IMR-90 (cell line): ENCODE measurements around the gene BCL2. TPM values are rescaled to one million over a fixed set of nuclear protein-coding genes. Genes with fewer than 3 reads are reported as not detected.

Source experiments
- ATAC-seq: fragments of 200-7000 bp; cut with Tn5 transposase; 2 replicates; pipeline ENCODE4 v1.9.1; 2020; ENCODE audit warnings: low read depth, mild to moderate bottlenecking, moderate library complexity
- BruUV-seq: library from RNA; stranded (reverse); fragments of 400-500 nt; replicated peaks from 2 replicates; lab custom pipeline; 2021; lab: Mats Ljungman, UMichigan
- CTCF ChIA-PET: fragments of 300-600 bp; formaldehyde crosslinking; extraction: SDS; loops from one replicate; lab custom pipeline; 2021; ENCODE audit warnings: antibody characterized with exemption; lab: Yijun Ruan, JAX
- POLR2A ChIA-PET: fragments of 300-600 bp; sonication (Branson Sonifier 250); formaldehyde crosslinking; loops from one replicate; lab custom pipeline; 2022; ENCODE audit warnings: antibody characterized with exemption; ENCODE audit not compliant: unreplicated experiment; lab: Charles Lee
- DNase-seq: peaks from one replicate; pipeline ENCODE4 v3.0.0; 2013
- H2AFZ ChIP-seq: replicated peaks from 2 replicates; pipeline ENCODE3; 2013; ENCODE audit warnings: low read length, mild to moderate bottlenecking; ENCODE audit not compliant: poor library complexity
- H2AK5ac ChIP-seq: 2 replicates; pipeline ENCODE4 v1.6.1; 2013; ENCODE audit warnings: low read depth, low read length, inconsistent platforms
- H2AK9ac ChIP-seq: replicated peaks from 2 replicates; pipeline ENCODE3; 2013; ENCODE audit warnings: mild to moderate bottlenecking, low read depth, low read length, moderate library complexity; ENCODE audit not compliant: poor library complexity
- H2BK120ac ChIP-seq: 2 replicates; pipeline ENCODE4 v1.6.1; 2013; ENCODE audit warnings: low read depth, low read length, inconsistent platforms
- H2BK15ac ChIP-seq: 3 replicates; pipeline ENCODE4 v1.6.1; 2013; ENCODE audit warnings: low read depth, low read length, inconsistent platforms
- H2BK20ac ChIP-seq: 2 replicates; pipeline ENCODE4 v1.6.1; 2013; ENCODE audit warnings: low read depth, mild to moderate bottlenecking, inconsistent platforms, low read length, moderate library complexity
- H2BK5ac ChIP-seq: 2 replicates; pipeline ENCODE4 v1.6.1; 2013; ENCODE audit warnings: mild to moderate bottlenecking, low read depth, low read length, inconsistent platforms; ENCODE audit not compliant: poor library complexity, severe bottlenecking
- H3K14ac ChIP-seq: replicated peaks from 2 replicates; pipeline ENCODE4 v1.6.1; 2013; ENCODE audit warnings: low read depth, low read length, inconsistent platforms
- H3K18ac ChIP-seq: 2 replicates; pipeline ENCODE4 v1.6.1; 2013; ENCODE audit warnings: low read depth, low read length, control low read depth
- H3K23ac ChIP-seq: 2 replicates; pipeline ENCODE4 v1.6.1; 2013; ENCODE audit warnings: low read depth, low read length, inconsistent platforms
- H3K27ac ChIP-seq: 2 replicates; pipeline ENCODE4 v1.5.1; 2013; ENCODE audit warnings: mild to moderate bottlenecking, control low read depth, low read length; ENCODE audit not compliant: insufficient read depth
- H3K27me3 ChIP-seq: 2 replicates; pipeline ENCODE4 v1.6.1; 2013; ENCODE audit warnings: low read length; ENCODE audit not compliant: control insufficient read depth, insufficient read depth
- H3K36me3 ChIP-seq: 2 replicates; pipeline ENCODE4 v1.6.1; 2013; ENCODE audit warnings: low read length, mixed read lengths; ENCODE audit not compliant: control insufficient read depth, insufficient read depth
- H3K4ac ChIP-seq: 2 replicates; pipeline ENCODE4 v1.6.1; 2013; ENCODE audit warnings: low read depth, low read length, inconsistent platforms
- H3K4me1 ChIP-seq: 2 replicates; pipeline ENCODE4 v1.6.1; 2013; ENCODE audit warnings: low read length, mixed read lengths; ENCODE audit not compliant: control insufficient read depth, insufficient read depth
- H3K4me2 ChIP-seq: 2 replicates; pipeline ENCODE4 v1.6.1; 2013; ENCODE audit warnings: low read depth, mild to moderate bottlenecking, control low read depth, low read length, moderate library complexity
- H3K4me3 ChIP-seq: 2 replicates; pipeline ENCODE4 v1.5.1; 2013; ENCODE audit warnings: low read depth, mild to moderate bottlenecking, control low read depth, low read length, moderate library complexity; ENCODE audit not compliant: insufficient read depth
- H3K56ac ChIP-seq: 2 replicates; pipeline ENCODE4 v1.6.1; 2013; ENCODE audit warnings: low read length, inconsistent platforms; ENCODE audit not compliant: insufficient read depth; ENCODE audit errors: extremely low read depth
- H3K79me1 ChIP-seq, 2 experiments: 2 replicates each; pipeline ENCODE4 v1.6.1; 2013; ENCODE audit warnings: low read length in 2 of 2, inconsistent platforms in 1 of 2, low read depth in 1 of 2
- H3K9ac ChIP-seq: 2 replicates; pipeline ENCODE4 v1.6.1; 2013; ENCODE audit warnings: low read depth, low read length, control low read depth
- H3K9me1 ChIP-seq: 2 replicates; pipeline ENCODE4 v1.6.1; 2013; ENCODE audit warnings: low read length, inconsistent platforms; ENCODE audit not compliant: insufficient read depth
- H3K9me3 ChIP-seq: 2 replicates; pipeline ENCODE4 v1.6.1; 2013; ENCODE audit warnings: low read length; ENCODE audit not compliant: control insufficient read depth, insufficient read depth
- H4K20me1 ChIP-seq: 2 replicates; pipeline ENCODE4 v1.6.1; 2013; ENCODE audit warnings: low read length, inconsistent platforms; ENCODE audit not compliant: insufficient read depth
- H4K5ac ChIP-seq: 2 replicates; pipeline ENCODE4 v1.6.1; 2013; ENCODE audit warnings: mild to moderate bottlenecking, low read depth, low read length, control low read depth
- H4K8ac ChIP-seq, 2 experiments: 2 replicates each; pipeline ENCODE4 v1.6.1; 2013; ENCODE audit warnings: low read depth in 2 of 2, low read length in 2 of 2, control low read depth in 1 of 2, inconsistent platforms in 1 of 2
- H4K91ac ChIP-seq: 2 replicates; pipeline ENCODE4 v1.6.1; 2013; ENCODE audit warnings: low read depth, low read length, inconsistent platforms; ENCODE audit not compliant: insufficient read depth
- BHLHE40 ChIP-seq: fragments of 150-350 bp; IDR thresholded peaks from 2 replicates; pipeline ENCODE4 v1.6.1; 2016; ENCODE audit warnings: mild to moderate bottlenecking, low read depth, low read length
- CEBPB ChIP-seq: IDR thresholded peaks from 2 replicates; pipeline ENCODE4 v1.6.1; 2012; ENCODE audit warnings: low read depth, low read length, improper control_type of control experiment
- CHD1 ChIP-seq: IDR thresholded peaks from 2 replicates; pipeline ENCODE4 v1.6.1; 2012; ENCODE audit warnings: low read depth, low read length, improper control_type of control experiment
- CTCF ChIP-seq: conservative IDR thresholded peaks from 2 replicates; pipeline ENCODE4 v1.5.1; 2012; ENCODE audit warnings: mild to moderate bottlenecking, low read depth, low read length, improper control_type of control experiment
- MAFK ChIP-seq: IDR thresholded peaks from 2 replicates; pipeline ENCODE4 v1.6.1; 2012; ENCODE audit warnings: low read depth, low read length, improper control_type of control experiment
- MAZ ChIP-seq: IDR thresholded peaks from 2 replicates; pipeline ENCODE4 v1.6.1; 2012; ENCODE audit warnings: low read depth, mild to moderate bottlenecking, low read length, improper control_type of control experiment, moderate library complexity, borderline replicate concordance
- MXI1 ChIP-seq: IDR thresholded peaks from 2 replicates; pipeline ENCODE4 v1.6.1; 2012; ENCODE audit warnings: low read depth, mild to moderate bottlenecking, low read length, moderate library complexity, borderline replicate concordance
- NFE2L2 ChIP-seq: fragments of 150-350 bp; IDR thresholded peaks from 2 replicates; pipeline ENCODE4 v1.6.1; 2016; ENCODE audit warnings: low read depth, mild to moderate bottlenecking, low read length
- POLR2A ChIP-seq: IDR thresholded peaks from 2 replicates; pipeline ENCODE4 v1.6.1; 2012; ENCODE audit warnings: mild to moderate bottlenecking, low read depth, low read length
- RAD21 ChIP-seq: IDR thresholded peaks from 2 replicates; pipeline ENCODE4 v1.6.1; 2012; ENCODE audit warnings: low read length, improper control_type of control experiment
- RCOR1 ChIP-seq: IDR thresholded peaks from 2 replicates; pipeline ENCODE4 v1.6.1; 2012; ENCODE audit warnings: mild to moderate bottlenecking, low read length, improper control_type of control experiment; ENCODE audit not compliant: insufficient replicate concordance
- RFX5 ChIP-seq: IDR thresholded peaks from 2 replicates; pipeline ENCODE4 v1.8.0; 2012; ENCODE audit warnings: low read depth, mild to moderate bottlenecking, low read length, moderate library complexity
- SMC3 ChIP-seq: fragments of 150-350 bp; IDR thresholded peaks from 2 replicates; pipeline ENCODE4 v1.6.1; 2016; ENCODE audit warnings: low read depth, mild to moderate bottlenecking, antibody characterized with exemption, low read length, moderate library complexity
- WGBS, 2 experiments: methylation state at CpG; one replicate each; pipeline versions ENCODE4 v1.1.5 to v1.1.7; 2013; ENCODE audit warnings: missing lambda C conversion rate in 2 of 2; ENCODE audit not compliant: insufficient read length in 1 of 2; ENCODE audit errors: extremely low coverage in 2 of 2; 5-methylcytosine and 5-hydroxymethylcytosine counted together
- dilution Hi-C: fragments of 300-500 bp; cut with HindIII; formaldehyde crosslinking; loops from one replicate; pipeline ENCODE4 v1.14.3; 2018; ENCODE audit warnings: low sequenced_read_pairs; ENCODE audit not compliant: unreplicated experiment
- in situ Hi-C: fragments of 300-500 bp; cut with MboI; formaldehyde crosslinking; loops from 3 replicates; pipeline ENCODE4 v1.14.3; 2019; ENCODE audit warnings: low sequenced_read_pairs, inconsistent platforms, mixed read lengths
- intact Hi-C: fragments of 100-400 bp; cut with micrococcal nuclease; formaldehyde crosslinking; loops from 2 replicates; pipeline ENCODE4 v1.10.0; 2022
- polyA plus RNA-seq, 3 experiments: library from polyadenylated mRNA; depleted of rRNA; stranded (reverse); fragments of >200 nt; gene quantifications; 2 replicates each; pipeline ENCODE4 v1.2.3, GENCODE V29; 2012; ENCODE audit warnings: low replicate concordance in 1 of 3
- total RNA-seq: library from RNA; depleted of rRNA; stranded (reverse); fragments of >200 nt; gene quantifications from 2 replicates; pipeline ENCODE4 v1.2.3, GENCODE V29; 2012
- TF ChIP-seq, protein P1 (sequence below): fragments of 150-350 bp; IDR thresholded peaks from 2 replicates; pipeline ENCODE4 v1.6.1; 2017; ENCODE audit warnings: mild to moderate bottlenecking, antibody characterized with exemption, low read length, low read depth

Gene BCL2
- total and polyA plus RNA-seq, 2 of the 4 experiments (the other 2 are of a cell fraction) = 0.24 to 0.54 TPM

GRCh38 chr18:63202828-63203227 lies 116.7 kb downstream of the BCL2 start:
- intact Hi-C loops (no loop called here), in situ Hi-C loops (no loop called here), dilution Hi-C loops (no loop called here)
- CTCF ChIA-PET = no interaction called here
- Histone ChIP-seq H4K91ac (no peak overlapping the region), H3K4me1 (no peaks in the 10 kb centered on the region), H3K56ac (no peak overlapping the region), H3K18ac (no peak overlapping the region), H3K14ac (no peak overlapping the region), H3K36me3 (no peaks in the 10 kb centered on the region), H3K4me3 (no peak overlapping the region), H3K9me1 (peaks cover 16% of the 10 kb centered on the region; the same call in 1 of the 2 replicates), H3K27ac (no peak overlapping the region), H3K4me2 (no peak overlapping the region), H3K4ac (no peak overlapping the region), H3K9me3 (no peaks in the 10 kb centered on the region), H2BK20ac (no peak overlapping the region), H2AFZ (no peak overlapping the region), H4K5ac (no peak overlapping the region), H4K8ac (no peak overlapping the region), H3K23ac (no peak overlapping the region), H3K79me1 (peaks cover 0 to 5% of the 10 kb centered on the region in 2 experiments; a peak in 1 of 4 replicates), H3K27me3 (peaks cover 14% of the 10 kb centered on the region), H2AK5ac (no peak overlapping the region), H2AK9ac (no peak overlapping the region), H2BK15ac (no peak overlapping the region), H3K9ac (no peak overlapping the region), H2BK120ac (no peak overlapping the region), H2BK5ac (no peak overlapping the region), H4K20me1 (0 out of 2 replicates have a peak, but pooled peaks cover 6% of the 10 kb centered on the region)
- no peak for DNase-seq
- no peak for ATAC-seq
- no CpG with 5 or more reads among the region's 8 CpGs for WGBS, 2 experiments
- TF ChIP-seq RCOR1 (no peak), RAD21 (no peak), CTCF (no peak), CEBPB (no peak), CHD1 (no peak), POLR2A (no peak), BHLHE40 (no peak), MXI1 (no peak), NFE2L2 (no peak), MAZ (no peak), RFX5 (no peak), SMC3 (no peak), MAFK (no peak)
- TF ChIP-seq, protein P1, sequence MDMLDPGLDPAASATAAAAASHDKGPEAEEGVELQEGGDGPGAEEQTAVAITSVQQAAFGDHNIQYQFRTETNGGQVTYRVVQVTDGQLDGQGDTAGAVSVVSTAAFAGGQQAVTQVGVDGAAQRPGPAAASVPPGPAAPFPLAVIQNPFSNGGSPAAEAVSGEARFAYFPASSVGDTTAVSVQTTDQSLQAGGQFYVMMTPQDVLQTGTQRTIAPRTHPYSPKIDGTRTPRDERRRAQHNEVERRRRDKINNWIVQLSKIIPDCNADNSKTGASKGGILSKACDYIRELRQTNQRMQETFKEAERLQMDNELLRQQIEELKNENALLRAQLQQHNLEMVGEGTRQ = no peak
- POLR2A ChIA-PET = no interaction called here
- BruUV-seq = no TSS peak
